ENCODE results near the gene GPR27. TPM values are rescaled to one million over a fixed set of nuclear protein-coding genes. Genes with fewer than 3 reads are reported as not detected.
A peak's percentile ranks its signal among the peaks of the same experiment; 100 is the strongest.

The GPR27 gene
- total RNA-seq, 1 donor from 2014 or later: 16.1 TPM

GRCh38 chr3:71721002-71721401 is 32.7 kb upstream of the GPR27 start:
- no peak for DNase-seq (ENCODE audit: low spot score in 2 of 2, unreplicated experiment in 2 of 2)
- Mint-ChIP-seq H3K27me3 (ENCODE audit: low read depth) (peaks cover 40% of the 10 kb centered on the region), H3K27ac (no peak overlapping the region), H3K36me3 (peaks cover 3% of the 10 kb centered on the region), H3K9me3 (no peaks in the 10 kb centered on the region), H3K4me1 (peaks cover 10% of the 10 kb centered on the region), H3K4me3 (no peak overlapping the region)
- no peak for TF ChIP-seq CTCF (IDR thresholded peaks at IDR 0.05; ENCODE audit: unreplicated experiment)

GRCh38 chr3:71721651-71722157 is 32.0 kb upstream of the GPR27 start:
- Mint-ChIP-seq H3K9me3 (no peaks in the 10 kb centered on the region), H3K36me3 (peaks cover 3% of the 10 kb centered on the region), H3K4me3 (no peak overlapping the region), H3K27ac (no peak overlapping the region), H3K27me3 (ENCODE audit: low read depth) (peaks cover 45% of the 10 kb centered on the region), H3K4me1 (peaks cover 10% of the 10 kb centered on the region)
- DNase-seq (ENCODE audit: low spot score in 2 of 2, unreplicated experiment in 2 of 2): no peak
- no peak for TF ChIP-seq CTCF (IDR thresholded peaks at IDR 0.05; ENCODE audit: unreplicated experiment)

- no peaks in the 10 kb centered on the region for H3K9me3 Mint-ChIP-seq
- no peak overlapping the region for H3K4me3 Mint-ChIP-seq
- no peak for DNase-seq (ENCODE audit: low spot score in 2 of 2, unreplicated experiment in 2 of 2)
- peaks cover 3% of the 10 kb centered on the region for H3K36me3 Mint-ChIP-seq
- no peak overlapping the region for H3K27ac Mint-ChIP-seq
- H3K4me1 Mint-ChIP-seq: peaks cover 10% of the 10 kb centered on the region
- peaks cover 47% of the 10 kb centered on the region for H3K27me3 Mint-ChIP-seq (ENCODE audit: low read depth)
- no peak for TF ChIP-seq CTCF (IDR thresholded peaks at IDR 0.05; ENCODE audit: unreplicated experiment)
Measured at GRCh38 chr3:71722693-71723092, 31.0 kb upstream of the GPR27 start.

GRCh38 chr3:71723452-71724170 is 30.0 kb upstream of the GPR27 start:
- no peak for TF ChIP-seq CTCF (IDR thresholded peaks at IDR 0.05; ENCODE audit: unreplicated experiment)
- Mint-ChIP-seq H3K27me3 (ENCODE audit: low read depth) (peaks cover 52% of the 10 kb centered on the region), H3K4me1 (peaks cover 10% of the 10 kb centered on the region), H3K9me3 (no peaks in the 10 kb centered on the region), H3K4me3 (peak overlapping the region; percentile 77), H3K36me3 (peaks cover 3% of the 10 kb centered on the region), H3K27ac (no peak overlapping the region)
- DNase-seq (ENCODE audit: low spot score in 2 of 2, unreplicated experiment in 2 of 2): no peak

GRCh38 chr3:71724171-71724453 is 29.5 kb upstream of the GPR27 start:
- Mint-ChIP-seq H3K4me1 (peaks cover 10% of the 10 kb centered on the region), H3K4me3 (peak overlapping the region; percentile 77), H3K27me3 (ENCODE audit: low read depth) (peaks cover 52% of the 10 kb centered on the region), H3K9me3 (no peaks in the 10 kb centered on the region), H3K27ac (no peak overlapping the region), H3K36me3 (peaks cover 3% of the 10 kb centered on the region)
- TF ChIP-seq CTCF (IDR thresholded peaks at IDR 0.05; ENCODE audit: unreplicated experiment): no peak
- no peak for DNase-seq (ENCODE audit: low spot score in 2 of 2, unreplicated experiment in 2 of 2)
